ENCODE results near the gene SIPA1L3.

GRCh38 chr19:38170334-38170733 lies 263.3 kb downstream of the SIPA1L3 start:
- TF ChIP-seq CTCF (conservative IDR thresholded peaks at IDR 0.05; ENCODE audit: low read depth, low read length) (no peak), EZH2 (IDR thresholded peaks at IDR 0.05; ENCODE audit: borderline replicate concordance, low read depth, low read length, poor library complexity, severe bottlenecking) (no peak)

Measured in A673 (cell line).